RWPE2 (cell line): ENCODE data around the gene DPP10.

Source experiments
- ATAC-seq: fragments of 200-7000 bp; cut with Tn5 transposase; 3 replicates; pipeline ENCODE4 v1.9.1; 2021; ENCODE audit warnings: low read depth
- DNase-seq: peaks from one replicate; pipeline ENCODE4 v3.0.0-alpha.2; 2020; ENCODE audit warnings: low spot score
- H3K27ac ChIP-seq: fragments of 450-650 bp; 2 replicates; pipeline ENCODE4 v1.5.1; 2017; ENCODE audit warnings: mild to moderate bottlenecking; ENCODE audit not compliant: poor library complexity, severe bottlenecking
- H3K27me3 ChIP-seq: fragments of 250-450 bp; sonication (Bioruptor Pico); 2 replicates; pipeline ENCODE4 v1.5.1; 2021; ENCODE audit warnings: mild to moderate bottlenecking, moderate library complexity; ENCODE audit not compliant: insufficient read depth, poor library complexity, severe bottlenecking
- H3K36me3 ChIP-seq: fragments of 250-450 bp; sonication (Bioruptor Pico); 2 replicates; pipeline ENCODE4 v1.5.1; 2020; ENCODE audit warnings: low read depth, mild to moderate bottlenecking, moderate library complexity
- H3K4me1 ChIP-seq: fragments of 250-450 bp; sonication (Bioruptor Pico); 2 replicates; pipeline ENCODE4 v1.5.1; 2021; ENCODE audit warnings: mild to moderate bottlenecking, moderate library complexity; ENCODE audit not compliant: insufficient read depth, poor library complexity, severe bottlenecking
- H3K4me3 ChIP-seq: fragments of 250-450 bp; sonication (Bioruptor Pico); 2 replicates; pipeline ENCODE4 v1.5.1; 2021; ENCODE audit warnings: mild to moderate bottlenecking, moderate library complexity; ENCODE audit not compliant: severe bottlenecking
- H3K9me3 ChIP-seq: fragments of 250-450 bp; sonication (Bioruptor Pico); 2 replicates; pipeline ENCODE4 v1.5.1; 2021; ENCODE audit warnings: mild to moderate bottlenecking, moderate library complexity; ENCODE audit not compliant: severe bottlenecking
- CTCF ChIP-seq: fragments of 450-650 bp; IDR thresholded peaks from one replicate; pipeline ENCODE4 v1.5.1; 2017; ENCODE audit warnings: mild to moderate bottlenecking, moderate library complexity; ENCODE audit not compliant: poor library complexity, severe bottlenecking

Gene DPP10

GRCh38 chr2:115524452-115524851, 1082.0 kb downstream of the DPP10 start:
- H3K4me1 ChIP-seq: no peaks in the 10 kb centered on the region
- no peak overlapping the region for H3K27ac ChIP-seq

GRCh38 chr2:115529627-115530026, 1087.2 kb downstream of the DPP10 start:
- no peak for ATAC-seq
- TF ChIP-seq CTCF: no peak
- H3K27ac ChIP-seq: no peak overlapping the region
- H3K27me3 ChIP-seq: no peaks in the 10 kb centered on the region
- no peaks in the 10 kb centered on the region for H3K36me3 ChIP-seq
- H3K4me3 ChIP-seq: no peak overlapping the region
- H3K4me1 ChIP-seq: no peaks in the 10 kb centered on the region
- peaks cover 2% of the 10 kb centered on the region for H3K9me3 ChIP-seq
- no peak for DNase-seq

More at GRCh38 chr2:115524452-115524851, 1082.0 kb downstream of the DPP10 start:
- no peaks in the 10 kb centered on the region for H3K36me3 ChIP-seq
- H3K4me3 ChIP-seq: no peak overlapping the region
- no peaks in the 10 kb centered on the region for H3K27me3 ChIP-seq
- no peak for ATAC-seq
- no peak for DNase-seq
- no peak for TF ChIP-seq CTCF
- H3K9me3 ChIP-seq: peaks cover 2% of the 10 kb centered on the region

GRCh38 chr2:115533081-115533480, 1090.6 kb downstream of the DPP10 start:
- Histone ChIP-seq H3K27ac (no peak overlapping the region), H3K4me3 (no peak overlapping the region), H3K9me3 (no peaks in the 10 kb centered on the region), H3K36me3 (no peaks in the 10 kb centered on the region), H3K4me1 (no peaks in the 10 kb centered on the region), H3K27me3 (no peaks in the 10 kb centered on the region)
- no peak for ATAC-seq
- no peak for TF ChIP-seq CTCF
- no peak for DNase-seq

- ATAC-seq (no peak), DNase-seq (no peak)
- TF ChIP-seq CTCF: no peak
- Histone ChIP-seq H3K9me3 (no peaks in the 10 kb centered on the region), H3K4me3 (no peak overlapping the region), H3K4me1 (no peaks in the 10 kb centered on the region), H3K27me3 (no peaks in the 10 kb centered on the region), H3K36me3 (no peaks in the 10 kb centered on the region), H3K27ac (no peak overlapping the region)
Observed at GRCh38 chr2:115541814-115542213, 1099.4 kb downstream of the DPP10 start.

- no peaks in the 10 kb centered on the region for H3K4me1 ChIP-seq
- ATAC-seq: no peak
- H3K27me3 ChIP-seq: no peaks in the 10 kb centered on the region
- H3K36me3 ChIP-seq: no peaks in the 10 kb centered on the region
- no peak for DNase-seq
- H3K27ac ChIP-seq: no peak overlapping the region
- no peak for TF ChIP-seq CTCF
- H3K4me3 ChIP-seq: no peak overlapping the region
- no peaks in the 10 kb centered on the region for H3K9me3 ChIP-seq
Observed at GRCh38 chr2:115542331-115542730, 1099.9 kb downstream of the DPP10 start.
